HCT116 (cell line): ENCODE data around the gene TRIM66. TPM values are rescaled to one million over a fixed set of nuclear protein-coding genes. Genes with fewer than 3 reads are reported as not detected.

ENCODE experiments used
- ATAC-seq: fragments of 200-7000 bp; cut with Tn5 transposase; 2 replicates; pipeline ENCODE4 v1.9.1; 2020; ENCODE audit warnings: mild to moderate bottlenecking, moderate library complexity
- BruUV-seq: library from RNA; stranded (reverse); fragments of 400-500 nt; replicated peaks from 2 replicates; lab custom pipeline; 2021; lab: Mats Ljungman, UMichigan
- CTCF ChIA-PET: fragments of 300-600 bp; sonication (Branson Sonifier 250); formaldehyde crosslinking; loops from one replicate; lab custom pipeline; 2021; ENCODE audit warnings: antibody characterized with exemption; lab: Charles Lee
- POLR2A ChIA-PET: fragments of 300-600, 350-600 bp; sonication (Branson Sonifier 250); formaldehyde crosslinking; loops from one replicate; lab custom pipeline; 2021; ENCODE audit warnings: antibody characterized with exemption; lab: Charles Lee
- RAD21 ChIA-PET, 2 experiments: fragments of 300-600 bp; sonication (Branson Sonifier 250); formaldehyde crosslinking; loops; one replicate each; lab custom pipeline; 2023; ENCODE audit warnings: low total read pairs in 2 of 2; ENCODE audit not compliant: uncharacterized antibody in 2 of 2, unreplicated experiment in 2 of 2, low non-redundant PET in 1 of 2; lab: Charles Lee
- DNase-seq: peaks from one replicate; pipeline ENCODE4 v3.0.0-alpha.2; 2010; ENCODE audit warnings: low read depth, low spot score
- H2AFZ ChIP-seq: fragments of 200-600 bp; shearing (Covaris generic), sonication (generic); 2 replicates; pipeline ENCODE4 v1.6.1; 2017; ENCODE audit warnings: low read depth, mixed run types, mixed read lengths, antibody characterized with exemption, low read length; ENCODE audit not compliant: poor library complexity, severe bottlenecking
- H3K27ac ChIP-seq: 2 replicates; pipeline ENCODE4 v1.5.1; 2012; ENCODE audit warnings: low read depth, low read length
- H3K27me3 ChIP-seq: fragments of 200-600 bp; sonication (generic); 2 replicates; pipeline ENCODE4 v1.6.1; 2016; ENCODE audit warnings: mixed run types, low read length, mixed read lengths; ENCODE audit not compliant: insufficient read depth
- H3K36me3 ChIP-seq, 2 experiments: fragments of 200-500 bp in 1 of 2; fragments of 200-600 bp in 1 of 2; sonication (Bioruptor generic) in 1 of 2; sonication (generic) in 1 of 2; 2 replicates each; pipeline versions ENCODE4 v1.5.1 to v1.6.1; 2014 to 2016; ENCODE audit warnings: low read length in 2 of 2, inconsistent platforms in 1 of 2, mixed read lengths in 1 of 2, mixed run types in 1 of 2; ENCODE audit not compliant: insufficient read depth in 2 of 2, control insufficient read depth in 1 of 2
- H3K4me1 ChIP-seq, 2 experiments: fragments of 200-600 bp in 1 of 2; sonication (generic) in 1 of 2; 2 replicates each; pipeline versions ENCODE4 v1.5.1 to v1.6.1; 2012 to 2017; ENCODE audit warnings: low read length in 2 of 2, inconsistent platforms in 1 of 2, mild to moderate bottlenecking in 1 of 2, mixed read lengths in 1 of 2, mixed run types in 1 of 2, moderate library complexity in 1 of 2; ENCODE audit not compliant: insufficient read depth in 2 of 2, control insufficient read depth in 1 of 2
- H3K4me2 ChIP-seq: fragments of 200-600 bp; sonication (generic); 2 replicates; pipeline ENCODE4 v1.6.1; 2017; ENCODE audit warnings: mixed run types, low read length, mixed read lengths
- H3K4me3 ChIP-seq, 2 experiments: fragments of 200-600 bp in 1 of 2; sonication (generic) in 1 of 2; replicated peaks in 1 of 2; 2 replicates each; pipeline ENCODE4 v1.5.1; 2011 to 2016; ENCODE audit warnings: low read length in 2 of 2, control low read depth in 1 of 2, low read depth in 1 of 2, mild to moderate bottlenecking in 1 of 2, mixed read lengths in 1 of 2, mixed run types in 1 of 2
- H3K79me2 ChIP-seq: fragments of 200-600 bp; sonication (generic); 2 replicates; pipeline ENCODE4 v1.6.1; 2017; ENCODE audit warnings: mild to moderate bottlenecking, mixed run types, low read length, moderate library complexity, mixed read lengths; ENCODE audit not compliant: insufficient read depth
- H3K9ac ChIP-seq: fragments of 200-600 bp; sonication (generic); 2 replicates; pipeline ENCODE4 v1.6.1; 2016; ENCODE audit warnings: low read length, mixed read lengths
- H3K9me2 ChIP-seq: fragments of 200-600 bp; sonication (generic), shearing (Covaris generic); 2 replicates; pipeline ENCODE4 v1.6.1; 2017; ENCODE audit warnings: mixed run types, mild to moderate bottlenecking, moderate library complexity; ENCODE audit not compliant: insufficient read depth
- H3K9me3 ChIP-seq, 2 experiments: fragments of 200-500 bp in 1 of 2; fragments of 200-600 bp in 1 of 2; sonication (Bioruptor generic) in 1 of 2; sonication (generic) in 1 of 2; 2 replicates each; pipeline ENCODE4 v1.6.1; 2014 to 2017; ENCODE audit warnings: low read length in 2 of 2, mixed read lengths in 2 of 2, inconsistent platforms in 1 of 2, low read depth in 1 of 2, mild to moderate bottlenecking in 1 of 2, mixed run types in 1 of 2, moderate library complexity in 1 of 2; ENCODE audit not compliant: control insufficient read depth in 1 of 2, insufficient read depth in 1 of 2
- H4K20me1 ChIP-seq: fragments of 200-600 bp; sonication (generic), shearing (Covaris generic); 2 replicates; pipeline ENCODE4 v1.6.1; 2017; ENCODE audit warnings: mixed run types, mild to moderate bottlenecking, moderate library complexity; ENCODE audit not compliant: insufficient read depth
- EGR1 ChIP-seq: IDR thresholded peaks from 2 replicates; pipeline ENCODE4 v1.6.1; 2012; ENCODE audit warnings: low read depth
- EZH2 ChIP-seq: fragments of 200-600 bp; sonication (generic); IDR thresholded peaks from 2 replicates; pipeline ENCODE4 v1.6.1; 2017; ENCODE audit warnings: antibody characterized with exemption, mixed run types
- JUND ChIP-seq: IDR thresholded peaks from 2 replicates; pipeline ENCODE4 v1.6.1; 2012
- POLR2AphosphoS5 ChIP-seq: IDR thresholded peaks from 2 replicates; pipeline ENCODE4 v1.6.1; 2011; ENCODE audit warnings: mild to moderate bottlenecking, low read depth, low read length, moderate library complexity
- REST ChIP-seq: IDR thresholded peaks from 2 replicates; pipeline ENCODE4 v1.6.1; 2012; ENCODE audit warnings: low read depth
- YY1 ChIP-seq: IDR thresholded peaks from 2 replicates; pipeline ENCODE4 v1.6.1; 2011; ENCODE audit warnings: low read length, low read depth, moderate library complexity, mild to moderate bottlenecking; ENCODE audit not compliant: insufficient replicate concordance; ENCODE audit errors: extremely low read depth
- ZNF274 ChIP-seq: fragments of 200-500 bp; sonication (Bioruptor generic); IDR thresholded peaks from 2 replicates; pipeline ENCODE4 v1.6.1; 2014; ENCODE audit warnings: mild to moderate bottlenecking, low read depth, low read length, inconsistent platforms
- intact Hi-C: fragments of 100-400 bp; cut with micrococcal nuclease; formaldehyde crosslinking; loops from 2 replicates; pipeline ENCODE4 v1.10.0; 2022
- total RNA-seq: library from RNA; stranded (reverse); gene quantifications from one replicate; pipeline ENCODE4 v1.2.1, GENCODE V29; 2021; ENCODE audit not compliant: unreplicated experiment

TRIM66 gene
- total RNA-seq, 1 experiment from 2014 or later = 24.8 TPM

- intact Hi-C loops = no loop called here
- ChIA-PET CTCF (no interaction called here), POLR2A (no interaction called here), RAD21 (no interaction called here)
- no peak overlapping the region for H3K27ac ChIP-seq
- no peaks in the 10 kb centered on the region for H3K9me3 ChIP-seq
- no peak for ATAC-seq
- H3K4me1 ChIP-seq = no peaks in the 10 kb centered on the region
- no peaks in the 10 kb centered on the region; a peak in 1 of 4 replicates for H3K36me3 ChIP-seq
- no peaks in the 10 kb centered on the region for H3K79me2 ChIP-seq
- TF ChIP-seq REST = no peak
- no peak overlapping the region for H3K4me3 ChIP-seq
- no peak overlapping the region for H3K9ac ChIP-seq
- no peaks in the 10 kb centered on the region for H4K20me1 ChIP-seq
- H3K27me3 ChIP-seq = no peaks in the 10 kb centered on the region
- H3K9me2 ChIP-seq = no peaks in the 10 kb centered on the region
- DNase-seq = no peak
- H2AFZ ChIP-seq = no peak overlapping the region
- BruUV-seq = no TSS peak
- H3K4me2 ChIP-seq = no peak overlapping the region
Measured at GRCh38 chr11:8610532-8611116, 71.8 kb downstream of the TRIM66 start.

GRCh38 chr11:8608652-8609051, 73.8 kb downstream of the TRIM66 start:
- Histone ChIP-seq H3K9me3 (no peaks in the 10 kb centered on the region), H2AFZ (no peak overlapping the region), H3K27me3 (no peaks in the 10 kb centered on the region), H3K4me1 (peaks cover 2 to 14% of the 10 kb centered on the region in 2 experiments; a peak in 2 of 4 replicates), H3K9ac (no peak overlapping the region), H3K4me2 (no peak overlapping the region), H3K36me3 (no peaks in the 10 kb centered on the region; a peak in 1 of 4 replicates), H3K4me3 (no peak overlapping the region), H3K9me2 (no peaks in the 10 kb centered on the region), H3K79me2 (no peaks in the 10 kb centered on the region), H3K27ac (no peak overlapping the region), H4K20me1 (no peaks in the 10 kb centered on the region)
- POLR2A ChIA-PET = no interaction called here
- RAD21 ChIA-PET = no interaction called here
- TF ChIP-seq JUND = no peak
- no peak for TF ChIP-seq EGR1
- no peak for TF ChIP-seq ZNF274
- TF ChIP-seq POLR2AphosphoS5 = no peak
- TF ChIP-seq YY1 = no peak
- no peak for TF ChIP-seq EZH2
- ATAC-seq (no peak), DNase-seq (no peak)
- CTCF ChIA-PET = no interaction called here
- BruUV-seq = no TSS peak
- intact Hi-C loops = no loop called here
